Adrenal gland (tissue), 5 donors: ENCODE results near the gene KCNMB2.

Experiments
- POLR2A ChIP-seq, 2 donors: fragments of 450-650 bp; IDR thresholded peaks; one replicate each; pipeline ENCODE4 v1.6.1; 2017; ENCODE audit warnings: antibody characterized with exemption in 2 of 2, mild to moderate bottlenecking in 2 of 2, moderate library complexity in 1 of 2
- TF ChIP-seq, protein P1 (sequence below), 6 experiments: fragments of 450-650 bp in 4 of 6; fragments of 200-600 bp in 2 of 6; sonication (generic) in 1 of 6; IDR thresholded peaks; 1 replicate in 5 of 6; 2 replicates in 1 of 6; pipeline versions ENCODE4 v1.5.1 to v1.8.0; 2016 to 2021; ENCODE audit warnings: antibody characterized with exemption in 6 of 6, mild to moderate bottlenecking in 2 of 6, moderate library complexity in 1 of 6
- donor health status: DM: no; HTN: no; CAD: no.

GRCh38 chr3:178822722-178823121 lies 286.5 kb downstream of the KCNMB2 start:
- TF ChIP-seq POLR2A (IDR thresholded peaks at IDR 0.05), result no peak
- TF ChIP-seq, protein P1, sequence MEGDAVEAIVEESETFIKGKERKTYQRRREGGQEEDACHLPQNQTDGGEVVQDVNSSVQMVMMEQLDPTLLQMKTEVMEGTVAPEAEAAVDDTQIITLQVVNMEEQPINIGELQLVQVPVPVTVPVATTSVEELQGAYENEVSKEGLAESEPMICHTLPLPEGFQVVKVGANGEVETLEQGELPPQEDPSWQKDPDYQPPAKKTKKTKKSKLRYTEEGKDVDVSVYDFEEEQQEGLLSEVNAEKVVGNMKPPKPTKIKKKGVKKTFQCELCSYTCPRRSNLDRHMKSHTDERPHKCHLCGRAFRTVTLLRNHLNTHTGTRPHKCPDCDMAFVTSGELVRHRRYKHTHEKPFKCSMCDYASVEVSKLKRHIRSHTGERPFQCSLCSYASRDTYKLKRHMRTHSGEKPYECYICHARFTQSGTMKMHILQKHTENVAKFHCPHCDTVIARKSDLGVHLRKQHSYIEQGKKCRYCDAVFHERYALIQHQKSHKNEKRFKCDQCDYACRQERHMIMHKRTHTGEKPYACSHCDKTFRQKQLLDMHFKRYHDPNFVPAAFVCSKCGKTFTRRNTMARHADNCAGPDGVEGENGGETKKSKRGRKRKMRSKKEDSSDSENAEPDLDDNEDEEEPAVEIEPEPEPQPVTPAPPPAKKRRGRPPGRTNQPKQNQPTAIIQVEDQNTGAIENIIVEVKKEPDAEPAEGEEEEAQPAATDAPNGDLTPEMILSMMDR (IDR thresholded peaks at IDR 0.05), result no peak
